ENCODE measurements around the gene CCDC6. TPM values are rescaled to one million over a fixed set of nuclear protein-coding genes. Genes with fewer than 3 reads are reported as not detected.

The CCDC6 gene
- total and polyA plus RNA-seq, 2 of the 8 experiments (the other 6 are each of a cell fraction or from before 2014, with no cell fraction given), result 42.2 to 74.4 TPM

GRCh38 chr10:59774451-59774850 lies 131.9 kb downstream of the CCDC6 start:
- Histone ChIP-seq H3K79me2 (ENCODE audit: control insufficient read depth in 1 of 2, insufficient read depth in 2 of 2, low read length in 2 of 2) (no peaks in the 10 kb centered on the region), H2AK5ac (ENCODE audit: low read depth, low read length) (no peak overlapping the region), H4K20me1 (replicated peaks in 1 of 2; ENCODE audit: control insufficient read depth in 1 of 2, insufficient read depth in 2 of 2, low read length in 2 of 2) (no peaks in the 10 kb centered on the region), H3K18ac (ENCODE audit: extremely low read depth, low read length) (no peak overlapping the region), H3K36me3 (ENCODE audit: control insufficient read depth in 2 of 4, insufficient read depth in 4 of 4, low read length in 3 of 4) (no peaks in the 10 kb centered on the region; a peak in 1 of 8 replicates), H3K27ac (ENCODE audit: low read depth, low read length) (no peak overlapping the region), H3K56ac (replicated peaks; ENCODE audit: insufficient read length, low read depth, low read length) (no peak overlapping the region), H2BK20ac (ENCODE audit: low read length) (no peak overlapping the region), H4K91ac (replicated peaks; ENCODE audit: insufficient read length, low read length) (no peak overlapping the region), H3K4me2 (ENCODE audit: insufficient read depth in 1 of 2, low read depth in 2 of 2, low read length in 2 of 2) (no peak overlapping the region), H3K23me2 (ENCODE audit: low read depth, low read length) (no peaks in the 10 kb centered on the region; the same call in 1 of the 2 replicates), H3K4me3 (ENCODE audit: extremely low read depth in 1 of 4, insufficient read depth in 2 of 4, low read depth in 3 of 4, low read length in 4 of 4) (no peak overlapping the region), H3K9ac (replicated peaks in 1 of 4; ENCODE audit: extremely low read depth in 1 of 4, low read depth in 3 of 4, low read length in 3 of 4) (no peak overlapping the region), H2AFZ (ENCODE audit: low read length) (no peak overlapping the region), H3K23ac (ENCODE audit: insufficient read length) (no peak overlapping the region), H3K9me3 (ENCODE audit: insufficient read depth in 2 of 2, low read depth in 1 of 2, low read length in 1 of 2) (peaks cover 22 to 24% of the 10 kb centered on the region in 2 experiments), H3K27me3 (replicated peaks in 1 of 4; ENCODE audit: control insufficient read depth in 3 of 4, extremely low read depth in 1 of 4, insufficient read depth in 3 of 4, low read length in 3 of 4) (no peaks in the 10 kb centered on the region), H3K79me1 (ENCODE audit: low read depth, low read length) (no peaks in the 10 kb centered on the region), H3K14ac (ENCODE audit: insufficient read length) (no peak overlapping the region), H2BK15ac (ENCODE audit: low read length) (no peak overlapping the region), H3K4me1 (replicated peaks in 1 of 4; ENCODE audit: control insufficient read depth in 3 of 4, insufficient read depth in 4 of 4, low read length in 3 of 4) (no peaks in the 10 kb centered on the region), H4K5ac (ENCODE audit: insufficient read length, low read depth, low read length) (no peak overlapping the region), H2BK120ac (replicated peaks; ENCODE audit: low read depth, low read length) (no peak overlapping the region), H2BK5ac (ENCODE audit: low read depth, low read length) (no peak overlapping the region), H2BK12ac (ENCODE audit: low read depth, low read length) (no peak overlapping the region), H4K8ac (ENCODE audit: extremely low read depth, insufficient read depth, low read length) (no peak overlapping the region), H3K4ac (replicated peaks; ENCODE audit: insufficient read length, low read depth, low read length) (no peak overlapping the region)
- WGBS, 2 experiments (ENCODE audit: extremely low coverage in 1 of 2, insufficient coverage in 1 of 2, insufficient read length in 1 of 2, insufficient replicate concordance in 2 of 2, low coverage in 1 of 2, low lambda C conversion rate in 2 of 2, missing lambda C conversion rate in 1 of 2), result 92% methylated on average over 6 of the region's 6 CpGs; no CpG with 5 or more reads in 1 of the 2 experiments
- DNase-seq (ENCODE audit: low read depth in 1 of 2, low spot score in 2 of 2) (no peak), FAIRE-seq (no peak)
- ChIA-PET POLR2A (ENCODE audit: partially characterized antibody) (no interaction called here), CTCF (ENCODE audit: partially characterized antibody) (interaction anchor here (0.7 to 1.8 kb wide), 2 partner anchors 148 to 295 kb away, joined by 3 to 5 read pairs; no protein-coding TSS in a partner anchor)
- TF ChIP-seq CBX5 (IDR thresholded peaks at IDR 0.05; ENCODE audit: low read depth, low read length), result no peak
- no peak for TF ChIP-seq HDAC6 (IDR thresholded peaks at IDR 0.05; ENCODE audit: low read depth, low read length)
- no peak for TF ChIP-seq ATF3 (IDR thresholded peaks at IDR 0.05; ENCODE audit: insufficient read depth, low read depth, low read length)
- TF ChIP-seq TAF7 (optimal IDR thresholded peaks at IDR 0.05; ENCODE audit: borderline replicate concordance, low read depth, low read length), result no peak
- no peak for TF ChIP-seq BCL11A (IDR thresholded peaks at IDR 0.05; ENCODE audit: low read depth in 2 of 2, low read length in 2 of 2)
- TF ChIP-seq EZH2 (IDR thresholded peaks at IDR 0.05; ENCODE audit: low read depth, low read length, severe bottlenecking), result no peak
- no peak for TF ChIP-seq MAFK (IDR thresholded peaks at IDR 0.05; ENCODE audit: low read depth, low read length)

All from H1 (cell line).